Mesendoderm (in vitro differentiated cells): Measurements from ENCODE around the gene LRRC47.

Experiments
- DNase-seq: peaks from one replicate; pipeline ENCODE4 v3.0.0; 2013
- H2AK5ac ChIP-seq: 2 replicates; pipeline ENCODE4 v1.6.1; 2013; ENCODE audit warnings: low read length, inconsistent platforms
- H2BK120ac ChIP-seq: 2 replicates; pipeline ENCODE4 v1.6.1; 2013; ENCODE audit warnings: low read depth, mild to moderate bottlenecking, low read length, moderate library complexity, mixed read lengths
- H2BK15ac ChIP-seq: replicated peaks from 2 replicates; pipeline ENCODE4 v1.6.1; 2013; ENCODE audit warnings: low read depth, mild to moderate bottlenecking, moderate library complexity
- H2BK5ac ChIP-seq: 2 replicates; pipeline ENCODE4 v1.6.1; 2013; ENCODE audit warnings: low read length, inconsistent platforms
- H3K18ac ChIP-seq: 2 replicates; pipeline ENCODE4 v1.6.1; 2013; ENCODE audit warnings: mild to moderate bottlenecking, low read length, mixed read lengths
- H3K23ac ChIP-seq: one replicate; pipeline ENCODE4 v1.6.1; 2013; ENCODE audit warnings: low read length
- H3K27ac ChIP-seq: 2 replicates; pipeline ENCODE4 v1.5.1; 2013; ENCODE audit warnings: low read depth, mild to moderate bottlenecking, inconsistent platforms, low read length, moderate library complexity
- H3K27me3 ChIP-seq: 2 replicates; pipeline ENCODE4 v1.6.1; 2013; ENCODE audit warnings: low read length, control low read depth, mild to moderate bottlenecking, inconsistent platforms; ENCODE audit not compliant: insufficient read depth, poor library complexity
- H3K36me3 ChIP-seq: 2 replicates; pipeline ENCODE4 v1.6.1; 2013; ENCODE audit warnings: low read length, inconsistent platforms; ENCODE audit not compliant: control insufficient read depth, insufficient read depth
- H3K4ac ChIP-seq: one replicate; pipeline ENCODE4 v1.6.1; 2013; ENCODE audit warnings: low read depth, mild to moderate bottlenecking, low read length, moderate library complexity
- H3K4me1 ChIP-seq: 2 replicates; pipeline ENCODE4 v1.6.1; 2013; ENCODE audit warnings: low read depth, low read length, inconsistent platforms; ENCODE audit not compliant: control insufficient read depth
- H3K4me2 ChIP-seq: 2 replicates; pipeline ENCODE4 v1.6.1; 2013; ENCODE audit warnings: low read length
- H3K4me3 ChIP-seq: 2 replicates; pipeline ENCODE4 v1.5.1; 2013; ENCODE audit warnings: mild to moderate bottlenecking, low read length
- H3K56ac ChIP-seq: one replicate; pipeline ENCODE4 v1.6.1; 2013; ENCODE audit warnings: low read length
- H3K79me1 ChIP-seq: 2 replicates; pipeline ENCODE4 v1.6.1; 2013; ENCODE audit warnings: low read length, inconsistent platforms
- H3K79me2 ChIP-seq: 2 replicates; pipeline ENCODE4 v1.6.1; 2013; ENCODE audit warnings: mild to moderate bottlenecking, low read length; ENCODE audit not compliant: control insufficient read depth, insufficient read depth
- H3K9ac ChIP-seq: 2 replicates; pipeline ENCODE4 v1.6.1; 2013; ENCODE audit warnings: low read length, inconsistent platforms
- H4K5ac ChIP-seq: one replicate; pipeline ENCODE4 v1.6.1; 2013; ENCODE audit warnings: low read length
- H4K8ac ChIP-seq: one replicate; pipeline ENCODE4 v1.6.1; 2013; ENCODE audit warnings: low read depth, mild to moderate bottlenecking, control low read depth, low read length, moderate library complexity
- WGBS: extraction: QIAGEN DNeasy Blood & Tissue Kit; methylation state at CpG from one replicate; pipeline ENCODE4 v1.1.7; 2013; ENCODE audit warnings: low lambda C conversion rate, missing lambda C conversion rate; ENCODE audit not compliant: insufficient coverage; ENCODE audit errors: extremely low coverage; 5-methylcytosine and 5-hydroxymethylcytosine counted together

LRRC47 gene

DNA sequence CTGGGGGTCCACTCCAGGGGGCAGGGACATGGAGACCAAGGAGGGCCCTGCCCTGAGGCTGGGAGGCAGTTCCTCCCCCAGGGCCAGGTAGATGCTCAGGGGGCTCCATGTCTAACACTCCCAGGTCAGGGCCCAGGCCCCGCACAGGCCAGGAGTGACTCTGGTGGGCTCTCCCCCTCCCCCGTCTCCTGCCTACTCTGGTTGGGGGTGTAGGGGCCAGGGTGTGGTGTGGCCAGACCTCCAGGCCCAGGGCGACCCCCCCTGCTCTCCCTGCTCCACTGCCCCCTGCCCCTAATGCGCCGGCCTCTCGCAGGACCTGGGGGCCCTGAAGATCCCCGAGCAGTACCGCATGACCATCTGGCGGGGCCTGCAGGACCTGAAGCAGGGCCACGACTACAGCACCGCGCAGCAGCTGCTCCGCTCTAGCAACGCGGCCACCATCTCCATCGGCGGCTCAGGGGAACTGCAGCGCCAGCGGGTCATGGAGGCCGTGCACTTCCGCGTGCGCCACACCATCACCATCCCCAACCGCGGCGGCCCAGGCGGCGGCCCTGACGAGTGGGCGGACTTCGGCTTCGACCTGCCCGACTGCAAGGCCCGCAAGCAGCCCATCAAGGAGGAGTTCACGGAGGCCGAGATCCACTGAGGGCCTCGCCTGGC lies 63.7 kb downstream of the LRRC47 start:
- Histone ChIP-seq H3K23ac (no peak overlapping the region), H3K4me2 (peak overlapping the region; percentile 72), H3K27me3 (no peaks in the 10 kb centered on the region), H3K18ac (no peak overlapping the region), H3K79me1 (no peaks in the 10 kb centered on the region), H2AK5ac (no peak overlapping the region), H2BK120ac (no peak overlapping the region), H2BK5ac (no peak overlapping the region), H3K56ac (peak overlapping the region; percentile 88), H3K4me1 (no peaks in the 10 kb centered on the region), H2BK15ac (no peak overlapping the region), H4K8ac (no peak overlapping the region), H3K27ac (no peak overlapping the region), H4K5ac (no peak overlapping the region), H3K9ac (peak overlapping the region; percentile 70), H3K4ac (no peak overlapping the region), H3K79me2 (no peaks in the 10 kb centered on the region), H3K4me3 (no peak overlapping the region), H3K36me3 (no peaks in the 10 kb centered on the region)
- no CpG with 5 or more reads among the region's 37 CpGs for WGBS
- peak; percentile 81 for DNase-seq

DNA sequence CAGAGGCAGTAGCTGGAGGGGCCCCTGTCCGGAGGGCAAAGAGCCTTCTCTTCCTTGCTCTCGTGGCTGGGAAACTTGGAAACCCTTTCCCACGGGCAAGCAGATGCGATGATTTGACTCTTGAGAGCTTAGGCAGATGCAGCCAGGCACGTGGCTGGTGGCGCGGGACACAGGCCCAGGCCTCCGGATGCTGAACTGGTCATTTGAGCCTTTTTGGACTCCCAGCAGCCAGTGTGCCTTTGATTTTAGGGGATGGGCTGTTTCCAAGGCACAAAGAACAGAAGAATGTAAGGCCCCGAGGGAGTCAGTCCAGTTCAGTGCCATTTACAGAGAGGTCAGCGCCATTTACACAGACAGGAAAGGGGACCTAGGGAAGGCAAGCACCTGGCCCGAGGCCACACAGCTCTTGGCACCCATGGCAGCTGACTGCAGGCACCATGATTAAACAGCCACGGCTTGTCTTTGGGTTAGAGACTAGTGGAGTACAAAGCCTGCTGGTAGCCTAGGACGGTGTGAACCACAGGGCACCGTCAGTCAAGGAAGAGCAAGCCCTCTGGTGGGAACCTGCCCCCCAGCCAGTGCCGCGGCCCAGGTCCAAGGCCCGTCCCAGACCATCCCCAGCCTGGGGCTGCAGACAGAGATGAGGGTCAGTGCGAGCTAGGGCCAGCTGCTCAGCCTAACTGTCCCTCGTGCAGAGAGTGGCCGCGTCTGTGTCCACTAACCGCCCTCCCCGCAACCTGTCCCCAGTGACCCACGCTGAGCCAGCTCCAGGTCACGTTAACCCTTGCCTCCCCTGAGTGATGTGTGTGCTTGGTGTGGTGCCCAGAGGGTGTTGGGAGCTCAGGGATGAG lies 64.5 kb downstream of the LRRC47 start:
- Histone ChIP-seq H2BK5ac (no peak overlapping the region), H4K5ac (no peak overlapping the region), H3K27ac (no peak overlapping the region)

DNA sequence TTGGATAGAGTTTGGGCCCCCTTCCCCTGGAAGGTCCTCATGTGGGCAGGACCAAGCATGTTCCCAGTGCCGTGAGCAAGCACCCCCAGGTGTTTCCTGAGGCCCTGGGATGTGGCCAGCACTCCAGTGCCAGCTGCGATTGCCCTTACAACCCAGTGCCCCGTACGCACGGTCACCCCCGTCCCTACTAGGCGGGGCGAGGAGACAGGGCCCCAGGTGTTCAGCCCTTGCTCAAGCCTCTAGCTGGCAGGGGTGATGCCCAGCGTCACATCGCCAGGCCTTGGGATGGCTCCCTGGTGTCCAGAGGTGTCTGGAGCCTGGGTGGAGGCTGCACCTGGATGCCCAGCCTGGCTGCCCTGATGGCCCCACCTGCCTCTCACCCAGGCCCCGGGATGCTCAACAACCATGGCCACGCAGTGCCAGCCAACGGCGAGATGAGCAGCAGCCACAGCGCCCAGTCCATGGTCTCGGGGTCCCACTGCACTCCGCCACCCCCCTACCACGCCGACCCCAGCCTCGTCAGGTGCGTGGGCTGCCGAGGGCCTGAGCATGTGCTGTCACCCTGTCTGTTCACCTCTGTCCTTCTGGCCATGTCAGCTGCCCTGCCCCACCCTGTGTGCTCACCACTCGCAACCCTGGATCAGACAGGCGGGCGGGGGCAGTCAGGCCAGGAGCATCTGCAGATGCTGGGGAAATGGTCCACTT lies 65.6 kb downstream of the LRRC47 start:
- no CpG with 5 or more reads among the region's 25 CpGs for WGBS
- H3K36me3 ChIP-seq, result no peaks in the 10 kb centered on the region
- no peaks in the 10 kb centered on the region for H3K79me1 ChIP-seq
- no peak overlapping the region for H3K18ac ChIP-seq
- H3K4me2 ChIP-seq, result no peak overlapping the region
- H3K27ac ChIP-seq, result no peak overlapping the region
- no peak overlapping the region for H2BK5ac ChIP-seq
- no peak overlapping the region for H3K56ac ChIP-seq
- no peak overlapping the region for H3K4me3 ChIP-seq
- no peak overlapping the region for H2AK5ac ChIP-seq
- no peak overlapping the region for H4K5ac ChIP-seq
- H3K4me1 ChIP-seq, result no peaks in the 10 kb centered on the region
- H2BK15ac ChIP-seq, result no peak overlapping the region
- H3K23ac ChIP-seq, result no peak overlapping the region
- H4K8ac ChIP-seq, result no peak overlapping the region
- H3K79me2 ChIP-seq, result no peaks in the 10 kb centered on the region
- H3K9ac ChIP-seq, result no peak overlapping the region
- DNase-seq, result no peak
- H3K27me3 ChIP-seq, result no peaks in the 10 kb centered on the region
- no peak overlapping the region for H3K4ac ChIP-seq
- H2BK120ac ChIP-seq, result no peak overlapping the region

More for the DNA sequence above, 64.5 kb downstream of the LRRC47 start:
- H3K4me1 ChIP-seq, result no peaks in the 10 kb centered on the region
- H4K8ac ChIP-seq, result no peak overlapping the region
- H3K18ac ChIP-seq, result no peak overlapping the region
- no peak overlapping the region for H3K9ac ChIP-seq
- H3K4me3 ChIP-seq, result no peak overlapping the region
- H2BK15ac ChIP-seq, result no peak overlapping the region
- DNase-seq, result no peak
- H3K56ac ChIP-seq, result peak overlapping the region; percentile 88
- H3K79me2 ChIP-seq, result no peaks in the 10 kb centered on the region
- no peak overlapping the region for H3K23ac ChIP-seq
- H2BK120ac ChIP-seq, result no peak overlapping the region
- no peaks in the 10 kb centered on the region for H3K27me3 ChIP-seq
- no peak overlapping the region for H3K4ac ChIP-seq
- no peak overlapping the region for H3K4me2 ChIP-seq
- WGBS, result no CpG with 5 or more reads among the region's 25 CpGs
- no peaks in the 10 kb centered on the region for H3K36me3 ChIP-seq
- H3K79me1 ChIP-seq, result no peaks in the 10 kb centered on the region
- no peak overlapping the region for H2AK5ac ChIP-seq

DNA sequence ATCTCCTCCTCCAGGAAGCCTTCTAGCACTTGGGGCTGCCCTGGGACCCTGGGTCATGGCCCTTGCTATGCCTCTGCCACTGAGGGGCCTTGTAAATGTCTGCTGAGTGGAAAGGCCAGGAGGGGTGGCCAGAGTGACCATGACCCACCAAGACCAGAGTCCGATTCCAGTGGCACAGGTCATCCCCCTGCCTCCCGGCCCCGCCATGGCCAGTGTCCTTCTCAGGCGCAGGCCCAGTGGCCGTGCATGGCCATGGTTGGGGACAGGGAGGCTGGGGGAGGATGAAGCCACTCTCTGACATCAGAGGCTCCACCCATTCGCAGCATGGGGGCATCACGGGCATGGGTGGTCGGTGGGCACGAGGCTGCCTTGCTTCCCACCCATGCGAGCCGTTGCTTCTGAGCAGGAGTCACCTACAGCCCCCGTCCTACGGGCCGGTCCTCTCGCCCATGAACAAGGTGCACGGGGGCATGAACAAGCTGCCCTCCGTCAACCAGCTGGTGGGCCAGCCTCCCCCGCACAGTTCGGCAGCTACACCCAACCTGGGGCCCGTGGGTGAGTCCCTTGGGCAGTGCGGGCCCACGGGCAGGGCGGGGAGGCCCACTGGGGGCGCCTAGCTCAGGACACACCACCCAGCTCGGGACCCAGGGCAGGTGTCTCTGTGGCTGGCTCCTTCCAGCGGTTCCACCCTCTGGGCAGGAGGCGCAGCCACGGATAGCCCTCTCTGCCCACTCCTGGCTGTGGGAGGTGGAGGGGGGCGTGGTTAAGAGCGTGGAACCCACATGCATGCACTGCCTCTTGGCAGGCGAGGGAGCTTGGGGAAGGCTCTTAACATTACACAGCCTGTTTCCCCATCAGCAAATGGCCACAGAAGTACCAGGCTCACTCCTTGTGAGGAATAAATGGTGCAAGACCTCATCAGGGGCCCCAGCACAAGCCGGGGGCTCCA lies 66.4 kb downstream of the LRRC47 start:
- Histone ChIP-seq H3K4me3 (no peak overlapping the region), H2BK15ac (no peak overlapping the region), H3K27me3 (no peaks in the 10 kb centered on the region), H4K5ac (no peak overlapping the region), H2BK120ac (no peak overlapping the region), H3K79me1 (no peaks in the 10 kb centered on the region), H4K8ac (no peak overlapping the region), H3K4me1 (no peaks in the 10 kb centered on the region), H2AK5ac (no peak overlapping the region), H3K79me2 (no peaks in the 10 kb centered on the region), H3K27ac (no peak overlapping the region), H2BK5ac (no peak overlapping the region), H3K4me2 (no peak overlapping the region), H3K9ac (no peak overlapping the region), H3K56ac (no peak overlapping the region), H3K36me3 (no peaks in the 10 kb centered on the region), H3K23ac (no peak overlapping the region), H3K4ac (no peak overlapping the region), H3K18ac (no peak overlapping the region)
- WGBS, result no CpG with 5 or more reads among the region's 32 CpGs
- DNase-seq, result no peak
